Measurements from ENCODE around the gene LZIC.

The LZIC gene

GRCh38 chr1:9900142-9901043 is 42.8 kb downstream of the LZIC start:
- Histone ChIP-seq H3K27ac (peak overlapping the region; percentile 77), H3K27me3 (no peaks in the 10 kb centered on the region), H3K4me1 (ENCODE audit: control insufficient read depth in 1 of 2, insufficient read depth in 1 of 2, low read depth in 1 of 2, low read length in 1 of 2) (peaks cover 16 to 18% of the 10 kb centered on the region in 2 experiments), H3K4me3 (ENCODE audit: low read depth in 1 of 2, low read length in 1 of 2) (peak overlapping the region; percentile 30 to 34), H3K9me3 (no peaks in the 10 kb centered on the region), H3K36me3 (no peaks in the 10 kb centered on the region)
- peak; percentile 15 for TF ChIP-seq CTCF (IDR thresholded peaks at IDR 0.05)

DNA sequence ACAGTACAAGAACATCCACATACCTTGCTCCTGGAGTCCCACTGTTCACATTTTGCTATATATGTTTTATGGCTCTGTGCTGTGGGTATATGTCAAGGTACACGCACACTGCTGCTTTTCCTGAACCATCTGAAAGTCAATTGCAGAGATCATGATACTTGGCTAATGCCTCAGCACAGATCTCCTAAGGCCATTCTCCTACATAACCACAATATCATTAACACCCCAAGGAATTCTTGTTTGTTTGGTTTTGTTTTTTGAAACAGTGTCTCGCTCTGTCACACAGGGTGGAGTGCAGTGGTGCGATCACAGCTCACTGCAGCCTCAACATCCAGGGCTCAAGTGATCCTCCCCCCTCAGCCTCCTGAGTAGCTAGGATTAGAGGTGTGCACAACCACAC is 49.1 kb downstream of the LZIC start:
- Histone ChIP-seq H3K36me3 (no peaks in the 10 kb centered on the region), H3K9me3 (no peaks in the 10 kb centered on the region), H3K4me1 (ENCODE audit: control insufficient read depth in 1 of 2, insufficient read depth in 1 of 2, low read depth in 1 of 2, low read length in 1 of 2) (peaks cover 27 to 31% of the 10 kb centered on the region in 2 experiments), H3K27me3 (no peaks in the 10 kb centered on the region), H3K27ac (peak overlapping the region; percentile 77), H3K4me3 (ENCODE audit: low read depth in 1 of 2, low read length in 1 of 2) (no peak overlapping the region)
- no peak for TF ChIP-seq CTCF (IDR thresholded peaks at IDR 0.05)

DNA sequence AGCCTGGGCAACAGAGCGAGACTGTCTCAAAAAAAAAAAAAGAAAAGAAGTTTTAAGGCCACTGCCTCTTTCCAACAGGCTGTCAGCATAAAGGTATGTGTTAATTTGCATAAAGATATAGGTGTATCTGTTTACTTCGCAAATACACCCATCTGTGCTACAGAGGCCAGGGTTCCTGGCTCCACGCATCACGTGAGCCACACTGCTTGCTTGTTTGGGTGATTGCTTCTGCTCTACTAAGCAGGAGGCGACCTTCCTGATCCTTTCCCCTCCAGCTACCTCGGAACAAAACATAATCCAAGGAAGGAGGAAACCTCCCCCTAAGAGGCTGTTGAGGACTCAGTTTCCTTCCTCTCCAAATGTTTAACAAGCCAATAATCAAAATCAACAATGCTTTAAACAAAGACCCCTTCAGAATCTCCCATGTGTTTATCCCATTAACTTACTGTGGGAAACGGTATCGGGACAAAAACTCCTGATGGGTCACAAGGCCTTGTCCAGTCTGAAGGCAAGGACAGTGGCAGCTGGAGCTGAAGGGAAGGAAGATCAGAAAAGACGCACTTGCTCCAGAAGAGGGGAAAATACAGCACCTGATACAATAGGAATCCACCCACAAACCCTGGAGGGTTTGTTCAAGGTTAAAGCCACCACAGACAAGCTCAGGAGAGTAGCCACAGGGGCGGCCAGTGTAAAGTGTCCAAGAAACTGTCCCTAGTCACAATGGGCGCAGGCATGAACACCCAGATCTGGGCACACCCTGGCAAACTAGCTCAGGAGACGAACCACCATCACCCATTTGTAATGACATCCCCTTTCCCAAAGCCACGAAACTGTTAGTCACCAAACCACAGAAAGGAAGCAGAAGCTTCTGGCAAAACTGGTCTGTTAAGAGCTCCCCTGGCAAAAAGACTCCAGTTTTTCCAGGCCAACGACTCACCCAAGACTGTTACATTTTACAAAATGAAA is 50.3 kb downstream of the LZIC start:
- no peak for TF ChIP-seq CTCF (IDR thresholded peaks at IDR 0.05)
- Histone ChIP-seq H3K36me3 (no peaks in the 10 kb centered on the region), H3K9me3 (no peaks in the 10 kb centered on the region), H3K27me3 (no peaks in the 10 kb centered on the region), H3K27ac (peak overlapping the region; percentile 77), H3K4me1 (ENCODE audit: control insufficient read depth in 1 of 2, insufficient read depth in 1 of 2, low read depth in 1 of 2, low read length in 1 of 2) (peaks cover 34 to 37% of the 10 kb centered on the region in 2 experiments), H3K4me3 (ENCODE audit: low read depth in 1 of 2, low read length in 1 of 2) (peak overlapping the region in 1 of 2 experiments; percentile 19)

DNA sequence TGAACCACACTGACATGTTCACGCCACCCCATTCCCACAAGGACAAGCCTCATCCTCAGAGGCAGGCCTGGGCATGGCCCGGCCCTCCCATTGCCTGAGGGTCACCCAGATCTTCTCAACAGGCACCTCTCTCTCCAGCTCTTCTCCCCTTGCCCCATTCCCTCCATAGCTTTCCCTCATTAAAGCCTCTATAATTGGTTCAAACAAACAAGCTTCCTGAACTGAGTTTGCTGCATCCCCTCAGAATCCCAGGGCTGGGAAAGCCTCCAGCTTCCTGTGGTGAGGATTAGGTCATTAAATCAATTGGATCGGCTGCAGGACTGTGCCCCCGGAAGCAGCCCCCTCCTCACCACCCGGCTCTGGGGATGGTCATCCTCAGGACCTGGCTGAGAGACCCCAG is 52.0 kb downstream of the LZIC start:
- H3K9me3 ChIP-seq, result no peaks in the 10 kb centered on the region
- H3K4me1 ChIP-seq (ENCODE audit: control insufficient read depth in 1 of 2, insufficient read depth in 1 of 2, low read depth in 1 of 2, low read length in 1 of 2), result peaks cover 34 to 37% of the 10 kb centered on the region in 2 experiments
- H3K36me3 ChIP-seq, result peaks cover 9% of the 10 kb centered on the region
- no peak overlapping the region for H3K4me3 ChIP-seq (ENCODE audit: low read depth in 1 of 2, low read length in 1 of 2)
- no peak for TF ChIP-seq CTCF (IDR thresholded peaks at IDR 0.05)
- H3K27ac ChIP-seq, result no peak overlapping the region
- no peaks in the 10 kb centered on the region for H3K27me3 ChIP-seq

GRCh38 chr1:9890224-9890731 is 52.9 kb downstream of the LZIC start:
- Histone ChIP-seq H3K27me3 (no peaks in the 10 kb centered on the region), H3K4me1 (ENCODE audit: control insufficient read depth in 1 of 2, insufficient read depth in 1 of 2, low read depth in 1 of 2, low read length in 1 of 2) (peaks cover 34 to 37% of the 10 kb centered on the region in 2 experiments), H3K4me3 (ENCODE audit: low read depth in 1 of 2, low read length in 1 of 2) (no peak overlapping the region), H3K36me3 (peaks cover 12% of the 10 kb centered on the region), H3K9me3 (no peaks in the 10 kb centered on the region), H3K27ac (peak overlapping the region; percentile 73)
- TF ChIP-seq CTCF (IDR thresholded peaks at IDR 0.05), result no peak
